Measurements from ENCODE around the gene FNDC3B. TPM values are rescaled to one million over a fixed set of nuclear protein-coding genes. Genes with fewer than 3 reads are reported as not detected.

Gene FNDC3B
- total RNA-seq, 2 donors from 2014 or later = 12.0 to 17.7 TPM

DNA sequence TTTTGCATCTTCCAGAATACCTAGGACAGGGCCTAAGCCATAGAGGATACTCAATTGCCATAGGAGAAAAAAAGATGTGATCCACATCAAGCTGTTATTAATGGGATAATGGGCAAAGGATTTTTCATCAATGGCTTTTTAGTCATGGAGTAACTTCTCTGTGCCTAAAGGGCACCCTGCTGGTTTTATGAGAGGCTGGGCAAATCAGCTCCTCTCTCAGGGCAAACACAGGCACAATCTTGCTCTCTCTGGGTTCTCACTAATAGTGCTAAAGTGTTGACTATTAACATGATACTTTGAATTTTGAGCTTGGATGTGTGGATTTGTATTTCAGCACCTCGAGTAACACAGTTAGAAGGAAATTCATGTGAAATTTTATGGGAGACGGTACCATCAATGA is 341.3 kb downstream of the FNDC3B start:
- no peaks in the 10 kb centered on the region for H3K27me3 Mint-ChIP-seq (ENCODE audit: low read depth)
- peaks cover 15 to 25% of the 10 kb centered on the region in 2 donors for H3K36me3 Mint-ChIP-seq (ENCODE audit: insufficient read depth in 2 of 2)
- peaks cover 0 to 1% of the 10 kb centered on the region in 2 donors for H3K9me3 Mint-ChIP-seq

DNA sequence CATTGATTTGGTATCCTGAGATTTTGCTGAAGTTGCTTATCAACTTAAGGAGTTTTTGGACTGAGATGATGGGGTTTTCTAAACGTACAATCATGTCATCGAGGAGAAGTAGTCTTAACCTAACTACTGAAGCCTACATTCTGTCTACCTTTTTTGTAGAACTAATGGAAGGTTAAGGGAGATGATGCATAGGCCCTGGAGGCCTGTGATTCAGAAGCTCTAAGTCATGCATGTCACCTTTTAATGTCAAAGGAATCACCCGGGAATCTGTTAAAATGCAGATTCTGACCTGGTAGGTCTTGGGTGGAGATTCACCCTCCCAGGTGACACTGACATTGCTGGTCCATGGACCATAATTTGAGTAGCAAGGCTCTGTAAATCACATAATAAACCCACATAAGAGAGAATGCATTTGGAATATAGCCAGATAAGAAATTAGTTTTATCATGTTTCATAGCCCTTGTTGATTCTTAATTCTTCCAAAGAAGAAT is 344.0 kb downstream of the FNDC3B start:
- no peak overlapping the region for H3K27ac Mint-ChIP-seq
- H3K27me3 Mint-ChIP-seq (ENCODE audit: low read depth) = no peaks in the 10 kb centered on the region
- H3K36me3 Mint-ChIP-seq (ENCODE audit: insufficient read depth in 2 of 2) = peaks cover 12 to 21% of the 10 kb centered on the region in 2 donors
- H3K9me3 Mint-ChIP-seq = peaks cover 0 to 1% of the 10 kb centered on the region in 2 donors
- H3K4me1 Mint-ChIP-seq (ENCODE audit: low read depth) = no peaks in the 10 kb centered on the region
- ATAC-seq (replicated peaks in 1 of 2) (no peak), DNase-seq (no peak)
- no peak overlapping the region for H3K4me3 Mint-ChIP-seq

More for the DNA sequence above, 341.3 kb downstream of the FNDC3B start:
- no peak for ATAC-seq (replicated peaks in 1 of 2)
- no peak overlapping the region for H3K27ac Mint-ChIP-seq
- H3K4me3 Mint-ChIP-seq = no peak overlapping the region
- DNase-seq = no peak
- no peaks in the 10 kb centered on the region for H3K4me1 Mint-ChIP-seq (ENCODE audit: low read depth)

DNA sequence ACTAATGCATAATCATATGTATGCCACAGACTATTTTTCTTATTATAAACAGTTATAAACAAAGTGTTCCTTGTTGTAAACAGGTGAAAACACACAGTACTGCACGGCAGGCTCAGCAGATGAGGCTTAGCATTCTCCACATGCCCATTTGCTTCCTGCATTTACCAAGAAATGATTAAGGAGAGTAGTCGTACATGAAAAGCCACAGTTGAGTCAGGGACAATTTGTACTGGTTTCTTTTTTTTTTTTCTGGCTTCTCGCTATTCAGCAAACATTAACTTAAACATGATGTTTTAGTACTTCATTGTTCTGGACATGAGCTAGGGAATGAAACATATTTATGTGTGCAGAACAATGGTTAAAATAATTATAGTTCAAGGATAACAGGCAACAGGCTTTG is 345.5 kb downstream of the FNDC3B start:
- H3K27me3 Mint-ChIP-seq (ENCODE audit: low read depth) = no peaks in the 10 kb centered on the region
- H3K36me3 Mint-ChIP-seq (ENCODE audit: insufficient read depth in 2 of 2) = peaks cover 7 to 12% of the 10 kb centered on the region in 2 donors
- no peak for DNase-seq
- H3K4me1 Mint-ChIP-seq (ENCODE audit: low read depth) = no peaks in the 10 kb centered on the region
- no peak overlapping the region for H3K4me3 Mint-ChIP-seq
- peak overlapping the region; percentile 38 for H3K27ac Mint-ChIP-seq
- no peak for ATAC-seq (replicated peaks in 1 of 2)
- peaks cover 0 to 1% of the 10 kb centered on the region in 2 donors for H3K9me3 Mint-ChIP-seq

DNA sequence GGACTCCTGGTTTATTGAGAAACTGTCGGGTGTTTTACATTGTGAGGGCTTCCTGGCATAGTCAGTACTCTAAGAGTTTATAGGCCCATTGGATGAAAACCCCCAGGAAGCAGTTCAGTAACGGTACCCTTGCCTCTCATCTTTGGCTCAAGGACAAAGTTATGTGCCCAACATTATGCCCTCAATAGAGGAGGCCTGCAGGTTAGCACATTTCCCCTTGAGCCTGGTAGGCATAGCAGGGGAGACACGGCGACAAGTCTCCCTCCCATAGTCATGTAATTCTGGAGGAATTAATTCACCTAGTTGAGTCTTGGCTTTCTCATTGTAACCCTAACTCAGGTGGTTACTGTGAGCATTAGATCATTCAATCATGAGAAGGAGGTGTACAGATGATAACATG is 348.4 kb downstream of the FNDC3B start:
- DNase-seq (no peak), ATAC-seq (replicated peaks in 1 of 2) (no peak)
- no peaks in the 10 kb centered on the region for H3K4me1 Mint-ChIP-seq (ENCODE audit: low read depth)
- H3K27me3 Mint-ChIP-seq (ENCODE audit: low read depth) = no peaks in the 10 kb centered on the region
- no peak overlapping the region for H3K4me3 Mint-ChIP-seq
- H3K27ac Mint-ChIP-seq = no peak overlapping the region
- no peaks in the 10 kb centered on the region for H3K36me3 Mint-ChIP-seq (ENCODE audit: insufficient read depth in 2 of 2)
- H3K9me3 Mint-ChIP-seq = no peaks in the 10 kb centered on the region

GRCh38 chr3:172388412-172389078 is 349.2 kb downstream of the FNDC3B start:
- no peak for ATAC-seq (replicated peaks in 1 of 2)

GRCh38 chr3:172390792-172391191 is 351.4 kb downstream of the FNDC3B start:
- Mint-ChIP-seq H3K27me3 (ENCODE audit: low read depth) (no peaks in the 10 kb centered on the region), H3K4me1 (ENCODE audit: low read depth) (no peaks in the 10 kb centered on the region), H3K27ac (no peak overlapping the region), H3K36me3 (ENCODE audit: insufficient read depth in 2 of 2) (peaks cover 0 to 3% of the 10 kb centered on the region in 2 donors), H3K4me3 (no peak overlapping the region), H3K9me3 (no peaks in the 10 kb centered on the region)
- ATAC-seq (replicated peaks in 1 of 2) (no peak), DNase-seq (no peak)

More at GRCh38 chr3:172388412-172389078, 349.2 kb downstream of the FNDC3B start:
- H3K36me3 Mint-ChIP-seq (ENCODE audit: insufficient read depth in 2 of 2) = no peaks in the 10 kb centered on the region
- H3K4me1 Mint-ChIP-seq (ENCODE audit: low read depth) = no peaks in the 10 kb centered on the region
- no peaks in the 10 kb centered on the region for H3K27me3 Mint-ChIP-seq (ENCODE audit: low read depth)
- H3K9me3 Mint-ChIP-seq = no peaks in the 10 kb centered on the region
- H3K4me3 Mint-ChIP-seq = no peak overlapping the region
- no peak for DNase-seq
- H3K27ac Mint-ChIP-seq = no peak overlapping the region

DNA sequence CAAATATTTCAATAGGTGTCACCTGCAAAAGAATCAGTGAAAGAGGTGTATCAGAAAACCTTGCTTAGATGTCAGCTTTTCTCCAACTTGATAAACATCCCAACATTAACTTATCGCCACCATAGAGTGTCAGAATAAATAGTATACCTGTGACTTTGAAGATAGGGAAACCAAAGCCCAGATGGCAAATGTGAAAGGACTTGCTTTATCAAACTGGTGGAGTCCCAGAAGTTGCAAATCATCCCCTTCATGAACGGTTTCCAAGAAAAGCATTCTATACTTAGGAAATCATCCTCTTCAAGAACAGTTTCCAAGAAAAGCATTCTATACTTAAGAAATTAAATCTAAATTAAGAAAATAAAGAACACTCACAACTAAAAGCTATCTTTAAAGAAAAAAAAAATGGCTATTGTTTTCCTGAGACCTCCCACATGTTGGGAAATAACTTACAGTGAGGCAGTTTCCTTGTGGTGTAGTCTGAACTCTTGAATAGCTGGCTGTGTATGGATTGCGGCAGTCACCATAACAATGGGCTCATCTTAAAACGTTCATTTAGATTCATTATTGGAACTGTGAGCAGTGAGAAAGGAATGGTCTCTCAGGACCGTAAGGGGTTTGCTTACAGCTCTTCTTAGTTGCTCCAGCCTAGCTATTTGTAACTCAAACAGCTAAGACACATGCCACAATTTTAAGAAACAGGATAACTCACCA is 352.4 kb downstream of the FNDC3B start:
- ATAC-seq (replicated peaks in 1 of 2) = no peak

GRCh38 chr3:172394692-172395091 is 355.3 kb downstream of the FNDC3B start:
- Mint-ChIP-seq H3K4me1 (ENCODE audit: low read depth) (no peaks in the 10 kb centered on the region), H3K9me3 (no peaks in the 10 kb centered on the region), H3K27ac (no peak overlapping the region), H3K4me3 (no peak overlapping the region), H3K27me3 (ENCODE audit: low read depth) (no peaks in the 10 kb centered on the region), H3K36me3 (ENCODE audit: insufficient read depth in 2 of 2) (peaks cover 0 to 3% of the 10 kb centered on the region in 2 donors)
- DNase-seq = no peak
- ATAC-seq (replicated peaks in 1 of 2) = no peak

More for the DNA sequence above, 352.4 kb downstream of the FNDC3B start:
- DNase-seq = no peak
- Mint-ChIP-seq H3K27me3 (ENCODE audit: low read depth) (no peaks in the 10 kb centered on the region), H3K9me3 (no peaks in the 10 kb centered on the region), H3K27ac (no peak overlapping the region), H3K4me1 (ENCODE audit: low read depth) (no peaks in the 10 kb centered on the region), H3K4me3 (no peak overlapping the region), H3K36me3 (ENCODE audit: insufficient read depth in 2 of 2) (peaks cover 0 to 3% of the 10 kb centered on the region in 2 donors)

GRCh38 chr3:172396400-172396799 is 357.0 kb downstream of the FNDC3B start:
- no peak for DNase-seq
- H3K4me3 Mint-ChIP-seq = no peak overlapping the region
- H3K27me3 Mint-ChIP-seq (ENCODE audit: low read depth) = no peaks in the 10 kb centered on the region
- H3K4me1 Mint-ChIP-seq (ENCODE audit: low read depth) = no peaks in the 10 kb centered on the region
- peaks cover 0 to 3% of the 10 kb centered on the region in 2 donors for H3K9me3 Mint-ChIP-seq
- ATAC-seq (replicated peaks in 1 of 2) = no peak
- no peak overlapping the region for H3K27ac Mint-ChIP-seq
- peaks cover 4 to 6% of the 10 kb centered on the region in 2 donors for H3K36me3 Mint-ChIP-seq (ENCODE audit: insufficient read depth in 2 of 2)

DNA sequence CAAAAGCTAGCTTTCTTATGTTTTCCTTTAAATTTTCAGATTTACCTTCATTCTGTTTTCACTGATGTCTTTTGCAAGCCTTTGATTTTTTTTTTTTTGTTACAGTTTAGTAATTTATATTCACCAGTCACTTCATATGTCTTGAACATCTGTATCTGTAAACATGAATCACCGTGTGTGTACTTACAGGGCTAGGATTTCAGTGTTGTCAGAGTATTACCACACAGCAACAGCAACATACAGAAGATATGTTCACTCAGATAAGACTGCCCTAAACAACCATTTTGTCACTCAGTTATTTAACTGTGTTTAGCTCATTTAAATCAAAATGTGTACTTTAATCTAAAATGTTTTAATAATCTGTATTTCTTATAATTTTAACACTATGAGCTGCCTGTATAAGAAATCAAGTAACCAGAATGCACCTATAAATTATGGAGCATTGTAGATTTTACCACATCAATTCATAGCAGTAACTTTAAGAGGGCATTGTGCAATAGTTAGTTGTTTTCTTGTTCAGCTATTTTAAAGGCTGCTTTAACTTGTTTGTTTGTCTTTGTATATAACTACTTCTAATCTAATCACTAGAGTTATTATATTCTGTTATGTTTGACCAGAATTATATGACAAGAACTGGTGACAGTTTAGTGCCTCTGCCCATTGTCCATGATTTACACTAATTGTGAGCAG is 358.5 kb downstream of the FNDC3B start:
- H3K36me3 Mint-ChIP-seq (ENCODE audit: insufficient read depth in 2 of 2) = peaks cover 8 to 10% of the 10 kb centered on the region in 2 donors
- H3K9me3 Mint-ChIP-seq = peaks cover 4 to 8% of the 10 kb centered on the region in 2 donors
- no peaks in the 10 kb centered on the region for H3K4me1 Mint-ChIP-seq (ENCODE audit: low read depth)
- no peaks in the 10 kb centered on the region for H3K27me3 Mint-ChIP-seq (ENCODE audit: low read depth)
- ATAC-seq (replicated peaks in 1 of 2) (no peak), DNase-seq (no peak)
- H3K4me3 Mint-ChIP-seq = no peak overlapping the region
- H3K27ac Mint-ChIP-seq = no peak overlapping the region

DNA sequence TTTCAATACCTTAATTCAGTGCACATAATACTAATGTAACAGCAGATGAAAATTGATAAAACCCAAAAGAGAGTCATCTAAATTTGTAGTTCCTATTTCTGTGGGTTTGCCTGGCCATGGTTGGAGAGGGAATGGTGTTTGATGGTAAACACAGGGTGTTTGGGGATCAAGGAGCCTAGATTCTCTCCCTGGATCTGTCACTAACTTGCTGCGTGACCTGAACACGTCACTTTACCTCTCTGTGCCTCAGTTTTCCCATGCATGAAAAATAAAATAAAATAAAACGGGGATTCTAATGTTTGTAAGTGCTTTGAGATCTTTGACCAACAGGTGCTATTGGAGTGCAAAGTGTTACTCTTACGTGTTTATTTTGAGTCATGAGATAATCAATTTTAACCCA is 359.1 kb downstream of the FNDC3B start:
- DNase-seq (no peak), ATAC-seq (replicated peaks in 1 of 2) (no peak)
- H3K4me1 Mint-ChIP-seq (ENCODE audit: low read depth) = no peaks in the 10 kb centered on the region
- peaks cover 4 to 8% of the 10 kb centered on the region in 2 donors for H3K9me3 Mint-ChIP-seq
- peaks cover 8 to 10% of the 10 kb centered on the region in 2 donors for H3K36me3 Mint-ChIP-seq (ENCODE audit: insufficient read depth in 2 of 2)
- H3K27me3 Mint-ChIP-seq (ENCODE audit: low read depth) = no peaks in the 10 kb centered on the region
- no peak overlapping the region for H3K27ac Mint-ChIP-seq
- no peak overlapping the region for H3K4me3 Mint-ChIP-seq

GRCh38 chr3:172402090-172402489 is 362.7 kb downstream of the FNDC3B start:
- no peak overlapping the region for H3K27ac Mint-ChIP-seq
- no peak for DNase-seq
- H3K4me3 Mint-ChIP-seq = no peak overlapping the region
- H3K27me3 Mint-ChIP-seq (ENCODE audit: low read depth) = no peaks in the 10 kb centered on the region
- no peaks in the 10 kb centered on the region for H3K4me1 Mint-ChIP-seq (ENCODE audit: low read depth)
- peaks cover 7 to 8% of the 10 kb centered on the region in 2 donors for H3K36me3 Mint-ChIP-seq (ENCODE audit: insufficient read depth in 2 of 2)
- peaks cover 4 to 8% of the 10 kb centered on the region in 2 donors for H3K9me3 Mint-ChIP-seq
- no peak for ATAC-seq (replicated peaks in 1 of 2)
